Endothelial cell of umbilical vein (primary cell): ENCODE measurements around the gene PAM16.

ENCODE experiments used
- EZH2 ChIP-seq: IDR thresholded peaks from 2 replicates; pipeline ENCODE4 v1.6.1; 2012; ENCODE audit warnings: borderline replicate concordance, low read depth, mild to moderate bottlenecking, moderate library complexity, low read length, inconsistent platforms; ENCODE audit not compliant: severe bottlenecking
- FOS ChIP-seq: IDR thresholded peaks from 2 replicates; pipeline ENCODE4 v1.6.1; 2011; ENCODE audit warnings: mild to moderate bottlenecking, low read length, moderate library complexity, borderline replicate concordance; ENCODE audit not compliant: insufficient read depth
- GATA2 ChIP-seq: IDR thresholded peaks from 2 replicates; pipeline ENCODE4 v1.7.0; 2011; ENCODE audit warnings: low read depth, mild to moderate bottlenecking, moderate library complexity, mixed read lengths, low read length; ENCODE audit not compliant: insufficient read length, insufficient read depth
- JUN ChIP-seq: IDR thresholded peaks from 2 replicates; pipeline ENCODE4 v1.6.1; 2011; ENCODE audit warnings: borderline replicate concordance, low read depth; ENCODE audit not compliant: insufficient read length, insufficient read depth
- MYC ChIP-seq: IDR thresholded peaks from one replicate; pipeline ENCODE4 v1.6.1; 2011; ENCODE audit warnings: mild to moderate bottlenecking, low read depth, low read length
- POLR2A ChIP-seq: IDR thresholded peaks from 2 replicates; pipeline ENCODE4 v1.6.1; 2012; ENCODE audit warnings: low read depth, mild to moderate bottlenecking, control low read depth, low read length
- POLR2AphosphoS5 ChIP-seq: IDR thresholded peaks from 2 replicates; pipeline ENCODE4 v1.6.1; 2012; ENCODE audit warnings: low read depth, mild to moderate bottlenecking, control low read depth, low read length, moderate library complexity; ENCODE audit not compliant: insufficient read depth
- TF ChIP-seq, protein P1 (sequence below): IDR thresholded peaks from 2 replicates; pipeline ENCODE4 v1.6.1; 2011; ENCODE audit not compliant: insufficient read depth, insufficient read length
- TF ChIP-seq, protein P2 (sequence below), 2 donors: IDR thresholded peaks; 1 replicate in 1 of 2; 2 replicates in 1 of 2; pipeline ENCODE4 v1.5.1; 2011; ENCODE audit warnings: low read length in 2 of 2, mild to moderate bottlenecking in 2 of 2, moderate library complexity in 2 of 2, control low read depth in 1 of 2, inconsistent platforms in 1 of 2, low read depth in 1 of 2; ENCODE audit not compliant: insufficient read depth in 1 of 2; ENCODE audit errors: extremely low read depth in 1 of 2

GRCh38 chr16:4372001-4372577 lies 21.0 kb upstream of the PAM16 start:
- TF ChIP-seq POLR2A (no peak), POLR2AphosphoS5 (no peak), EZH2 (no peak), GATA2 (no peak), JUN (no peak), MYC (no peak), FOS (no peak)
- TF ChIP-seq, protein P1, sequence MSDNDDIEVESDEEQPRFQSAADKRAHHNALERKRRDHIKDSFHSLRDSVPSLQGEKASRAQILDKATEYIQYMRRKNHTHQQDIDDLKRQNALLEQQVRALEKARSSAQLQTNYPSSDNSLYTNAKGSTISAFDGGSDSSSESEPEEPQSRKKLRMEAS = no peak
- TF ChIP-seq, protein P2, sequence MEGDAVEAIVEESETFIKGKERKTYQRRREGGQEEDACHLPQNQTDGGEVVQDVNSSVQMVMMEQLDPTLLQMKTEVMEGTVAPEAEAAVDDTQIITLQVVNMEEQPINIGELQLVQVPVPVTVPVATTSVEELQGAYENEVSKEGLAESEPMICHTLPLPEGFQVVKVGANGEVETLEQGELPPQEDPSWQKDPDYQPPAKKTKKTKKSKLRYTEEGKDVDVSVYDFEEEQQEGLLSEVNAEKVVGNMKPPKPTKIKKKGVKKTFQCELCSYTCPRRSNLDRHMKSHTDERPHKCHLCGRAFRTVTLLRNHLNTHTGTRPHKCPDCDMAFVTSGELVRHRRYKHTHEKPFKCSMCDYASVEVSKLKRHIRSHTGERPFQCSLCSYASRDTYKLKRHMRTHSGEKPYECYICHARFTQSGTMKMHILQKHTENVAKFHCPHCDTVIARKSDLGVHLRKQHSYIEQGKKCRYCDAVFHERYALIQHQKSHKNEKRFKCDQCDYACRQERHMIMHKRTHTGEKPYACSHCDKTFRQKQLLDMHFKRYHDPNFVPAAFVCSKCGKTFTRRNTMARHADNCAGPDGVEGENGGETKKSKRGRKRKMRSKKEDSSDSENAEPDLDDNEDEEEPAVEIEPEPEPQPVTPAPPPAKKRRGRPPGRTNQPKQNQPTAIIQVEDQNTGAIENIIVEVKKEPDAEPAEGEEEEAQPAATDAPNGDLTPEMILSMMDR (IDR thresholded peaks at IDR 0.05; ENCODE audit: extremely low read depth in 1 of 2, insufficient read depth in 1 of 2, low read depth in 1 of 2, low read length in 2 of 2) = no peak
